HG02885 (cell line): ENCODE data around the gene CPED1.

Source experiments
- ATAC-seq: cut with Tn5 transposase; IDR thresholded peaks from one replicate; pipeline ENCODE4 v1.9.1; 2021; ENCODE audit warnings: mild to moderate bottlenecking; ENCODE audit not compliant: unreplicated experiment, poor library complexity

CPED1 gene

GRCh38 chr7:121081327-121081936, 92.9 kb downstream of the CPED1 start:
- ATAC-seq, result peak; percentile 91

- ATAC-seq, result no peak
Observed at GRCh38 chr7:121082400-121083101, 94.0 kb downstream of the CPED1 start.

- ATAC-seq, result no peak
Observed at GRCh38 chr7:121083138-121083789, 94.8 kb downstream of the CPED1 start.

GRCh38 chr7:121083790-121084251, 95.3 kb downstream of the CPED1 start:
- ATAC-seq, result no peak

GRCh38 chr7:121084256-121084655, 95.7 kb downstream of the CPED1 start:
- ATAC-seq, result no peak

- ATAC-seq, result no peak
Observed at GRCh38 chr7:121084748-121085336, 96.3 kb downstream of the CPED1 start.

GRCh38 chr7:121085922-121086321, 97.4 kb downstream of the CPED1 start:
- ATAC-seq, result no peak

GRCh38 chr7:121088870-121089269, 100.4 kb downstream of the CPED1 start:
- no peak for ATAC-seq

- no peak for ATAC-seq
Observed at GRCh38 chr7:121094829-121095228, 106.3 kb downstream of the CPED1 start.

GRCh38 chr7:121097577-121097976, 109.1 kb downstream of the CPED1 start:
- ATAC-seq, result no peak

GRCh38 chr7:121099572-121099971, 111.1 kb downstream of the CPED1 start:
- ATAC-seq, result no peak

- no peak for ATAC-seq
Observed at GRCh38 chr7:121101083-121101482, 112.6 kb downstream of the CPED1 start.

GRCh38 chr7:121101621-121102020, 113.1 kb downstream of the CPED1 start:
- ATAC-seq, result no peak

- ATAC-seq, result no peak
Observed at GRCh38 chr7:121102619-121103018, 114.1 kb downstream of the CPED1 start.

GRCh38 chr7:121103086-121103485, 114.6 kb downstream of the CPED1 start:
- no peak for ATAC-seq

GRCh38 chr7:121103579-121103978, 115.1 kb downstream of the CPED1 start:
- no peak for ATAC-seq

GRCh38 chr7:121105262-121105661, 116.8 kb downstream of the CPED1 start:
- ATAC-seq, result no peak

GRCh38 chr7:121107923-121108498, 119.5 kb downstream of the CPED1 start:
- peak; percentile 98 for ATAC-seq

- no peak for ATAC-seq
Observed at GRCh38 chr7:121109145-121109544, 120.6 kb downstream of the CPED1 start.

- ATAC-seq, result no peak
Observed at GRCh38 chr7:121113288-121113687, 124.8 kb downstream of the CPED1 start.

GRCh38 chr7:121116396-121116795, 127.9 kb downstream of the CPED1 start:
- ATAC-seq, result no peak
